ENCODE results near the gene SIX1. TPM values are rescaled to one million over a fixed set of nuclear protein-coding genes. Genes with fewer than 3 reads are reported as not detected.

The SIX1 gene
- total and polyA plus RNA-seq, 7 donors: 8.3 to 86.6 (median 41.4) TPM

- H3K36me3 ChIP-seq (ENCODE audit: insufficient read depth in 1 of 2, low read depth in 1 of 2): no peaks in the 10 kb centered on the region
- H3K27ac ChIP-seq: no peak overlapping the region
- H3K27me3 ChIP-seq (ENCODE audit: insufficient read depth in 3 of 3, low read length in 2 of 3): no peaks in the 10 kb centered on the region
- 59 to 72% (median 61%) methylated on average over 2 of the region's 2 CpGs for WGBS, 3 donors
- intact Hi-C loops (cut with DNase I): no loop called here
- H3K4me1 ChIP-seq: no peaks in the 10 kb centered on the region
- no peak for TF ChIP-seq CTCF (IDR thresholded peaks at IDR 0.05)
- ATAC-seq (no peak), DNase-seq (no peak)
- no peak overlapping the region for H3K4me3 ChIP-seq
- H3K9me3 ChIP-seq: no peaks in the 10 kb centered on the region
Observed at GRCh38 chr14:60684203-60684602, 34.9 kb upstream of the SIX1 start.

- Histone ChIP-seq H3K27ac (no peak overlapping the region), H3K9me3 (no peaks in the 10 kb centered on the region), H3K27me3 (ENCODE audit: insufficient read depth in 3 of 3, low read length in 2 of 3) (no peaks in the 10 kb centered on the region), H3K4me3 (no peak overlapping the region), H3K36me3 (ENCODE audit: insufficient read depth in 1 of 2, low read depth in 1 of 2) (no peaks in the 10 kb centered on the region), H3K4me1 (no peaks in the 10 kb centered on the region)
- intact Hi-C loops (cut with DNase I): no loop called here
- ATAC-seq (no peak), DNase-seq (no peak)
- TF ChIP-seq CTCF (IDR thresholded peaks at IDR 0.05): no peak
Observed at GRCh38 chr14:60681271-60681670, 32.0 kb upstream of the SIX1 start.

- H3K4me3 ChIP-seq: no peak overlapping the region
- no peaks in the 10 kb centered on the region for H3K36me3 ChIP-seq (ENCODE audit: insufficient read depth in 1 of 2, low read depth in 1 of 2)
- no peaks in the 10 kb centered on the region for H3K27me3 ChIP-seq (ENCODE audit: insufficient read depth in 3 of 3, low read length in 2 of 3)
- TF ChIP-seq CTCF (IDR thresholded peaks at IDR 0.05): no peak
- H3K9me3 ChIP-seq: no peaks in the 10 kb centered on the region
- no peak for DNase-seq
- intact Hi-C loops (cut with DNase I): no loop called here
- no peak overlapping the region for H3K27ac ChIP-seq
- ATAC-seq: no peak
- WGBS, 3 donors: 94 to 99% (median 95%) methylated on average over 3 of the region's 3 CpGs
- H3K4me1 ChIP-seq: no peaks in the 10 kb centered on the region
Observed at GRCh38 chr14:60680511-60680910, 31.2 kb upstream of the SIX1 start.

GRCh38 chr14:60679566-60680258 is 30.4 kb upstream of the SIX1 start:
- no peak for TF ChIP-seq CTCF (IDR thresholded peaks at IDR 0.05)
- H3K36me3 ChIP-seq (ENCODE audit: insufficient read depth in 1 of 2, low read depth in 1 of 2): no peaks in the 10 kb centered on the region
- 86 to 92% (median 88%) methylated on average over 4 of the region's 4 CpGs for WGBS, 3 donors
- H3K4me1 ChIP-seq: no peaks in the 10 kb centered on the region
- DNase-seq: no peak
- H3K27me3 ChIP-seq (ENCODE audit: insufficient read depth in 3 of 3, low read length in 2 of 3): no peaks in the 10 kb centered on the region
- H3K27ac ChIP-seq: no peak overlapping the region
- no peak for ATAC-seq
- H3K4me3 ChIP-seq: no peak overlapping the region
- intact Hi-C loops (cut with DNase I): no loop called here
- no peaks in the 10 kb centered on the region for H3K9me3 ChIP-seq

GRCh38 chr14:60677701-60678100 is 28.4 kb upstream of the SIX1 start:
- H3K4me3 ChIP-seq: no peak overlapping the region
- intact Hi-C loops (cut with DNase I): no loop called here
- H3K27me3 ChIP-seq (ENCODE audit: insufficient read depth in 3 of 3, low read length in 2 of 3): no peaks in the 10 kb centered on the region
- H3K9me3 ChIP-seq: no peaks in the 10 kb centered on the region
- TF ChIP-seq CTCF (IDR thresholded peaks at IDR 0.05): no peak
- H3K27ac ChIP-seq: no peak overlapping the region
- no peak for ATAC-seq
- no peaks in the 10 kb centered on the region for H3K36me3 ChIP-seq (ENCODE audit: insufficient read depth in 1 of 2, low read depth in 1 of 2)
- DNase-seq: no peak
- no peaks in the 10 kb centered on the region for H3K4me1 ChIP-seq

All from psoas muscle (tissue), 8 donors.